ENCODE results near the gene VGLL3. TPM values are rescaled to one million over a fixed set of nuclear protein-coding genes. Genes with fewer than 3 reads are reported as not detected.

The VGLL3 gene
- total RNA-seq, 1 donor from 2014 or later = not detected

Other genes starting within 250 kb of the VGLL3 start
- gene CHMP2B, start 236.2 kb upstream of the VGLL3 start, total RNA-seq = 24.0 and 26.6 TPM in 2 replicates